Progenitor cell of endocrine pancreas (in vitro differentiated cells): ENCODE measurements around the gene MTFR2. TPM values are rescaled to one million over a fixed set of nuclear protein-coding genes. Genes with fewer than 3 reads are reported as not detected.

Experiments
- DNase-seq: peaks from one replicate; pipeline ENCODE4 v3.0.0; 2021; ENCODE audit warnings: low spot score; ENCODE audit not compliant: unreplicated experiment
- H3K27ac Mint-ChIP-seq: 2 replicates; pipeline ENCODE4 v1.8.0; 2021; ENCODE audit warnings: mild to moderate bottlenecking, moderate library complexity, mixed read lengths
- H3K27me3 Mint-ChIP-seq: 2 replicates; pipeline ENCODE4 v1.8.0; 2021; ENCODE audit warnings: mixed read lengths
- H3K36me3 Mint-ChIP-seq: 2 replicates; pipeline ENCODE4 v1.8.0; 2022; ENCODE audit warnings: mixed read lengths; ENCODE audit not compliant: insufficient read depth
- H3K4me1 Mint-ChIP-seq: 2 replicates; pipeline ENCODE4 v1.8.0; 2021; ENCODE audit warnings: low read depth, mixed read lengths
- H3K4me3 Mint-ChIP-seq: 2 replicates; pipeline ENCODE4 v1.8.0; 2021; ENCODE audit warnings: low read depth, mild to moderate bottlenecking, moderate library complexity, mixed read lengths
- H3K9me3 Mint-ChIP-seq: 2 replicates; pipeline ENCODE4 v1.8.0; 2021; ENCODE audit warnings: low read depth, mixed read lengths
- total RNA-seq: library from RNA; stranded (reverse); gene quantifications from 2 replicates; pipeline ENCODE4 v1.2.1, GENCODE V29; 2021
- TF ChIP-seq, protein P1 (sequence below): fragments of 200-600 bp; sonication (generic); IDR thresholded peaks from one replicate; pipeline ENCODE4 v1.5.0; 2021; ENCODE audit warnings: antibody characterized with exemption, mild to moderate bottlenecking; ENCODE audit not compliant: unreplicated experiment

The MTFR2 gene
- total RNA-seq, 1 donor from 2014 or later, result 3.8 TPM

GRCh38 chr6:136289327-136289578 is 39.1 kb upstream of the MTFR2 start:
- H3K27me3 Mint-ChIP-seq, result no peaks in the 10 kb centered on the region
- H3K4me3 Mint-ChIP-seq, result peak overlapping the region; percentile 91
- H3K27ac Mint-ChIP-seq, result peak overlapping the region; percentile 100
- TF ChIP-seq, protein P1, sequence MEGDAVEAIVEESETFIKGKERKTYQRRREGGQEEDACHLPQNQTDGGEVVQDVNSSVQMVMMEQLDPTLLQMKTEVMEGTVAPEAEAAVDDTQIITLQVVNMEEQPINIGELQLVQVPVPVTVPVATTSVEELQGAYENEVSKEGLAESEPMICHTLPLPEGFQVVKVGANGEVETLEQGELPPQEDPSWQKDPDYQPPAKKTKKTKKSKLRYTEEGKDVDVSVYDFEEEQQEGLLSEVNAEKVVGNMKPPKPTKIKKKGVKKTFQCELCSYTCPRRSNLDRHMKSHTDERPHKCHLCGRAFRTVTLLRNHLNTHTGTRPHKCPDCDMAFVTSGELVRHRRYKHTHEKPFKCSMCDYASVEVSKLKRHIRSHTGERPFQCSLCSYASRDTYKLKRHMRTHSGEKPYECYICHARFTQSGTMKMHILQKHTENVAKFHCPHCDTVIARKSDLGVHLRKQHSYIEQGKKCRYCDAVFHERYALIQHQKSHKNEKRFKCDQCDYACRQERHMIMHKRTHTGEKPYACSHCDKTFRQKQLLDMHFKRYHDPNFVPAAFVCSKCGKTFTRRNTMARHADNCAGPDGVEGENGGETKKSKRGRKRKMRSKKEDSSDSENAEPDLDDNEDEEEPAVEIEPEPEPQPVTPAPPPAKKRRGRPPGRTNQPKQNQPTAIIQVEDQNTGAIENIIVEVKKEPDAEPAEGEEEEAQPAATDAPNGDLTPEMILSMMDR, result no peak
- DNase-seq, result peak; percentile 86
- H3K9me3 Mint-ChIP-seq, result no peaks in the 10 kb centered on the region
- H3K36me3 Mint-ChIP-seq, result peaks cover 6% of the 10 kb centered on the region
- H3K4me1 Mint-ChIP-seq, result peaks cover 37% of the 10 kb centered on the region

- TF ChIP-seq, protein P1, result peak; percentile 48
- peak overlapping the region; percentile 91 for H3K4me3 Mint-ChIP-seq
- DNase-seq, result peak; percentile 24
- H3K4me1 Mint-ChIP-seq, result peaks cover 39% of the 10 kb centered on the region
- no peaks in the 10 kb centered on the region for H3K9me3 Mint-ChIP-seq
- no peaks in the 10 kb centered on the region for H3K27me3 Mint-ChIP-seq
- peaks cover 6% of the 10 kb centered on the region for H3K36me3 Mint-ChIP-seq
- peak overlapping the region; percentile 100 for H3K27ac Mint-ChIP-seq
Observed at GRCh38 chr6:136288566-136289326, 38.6 kb upstream of the MTFR2 start.

DNA sequence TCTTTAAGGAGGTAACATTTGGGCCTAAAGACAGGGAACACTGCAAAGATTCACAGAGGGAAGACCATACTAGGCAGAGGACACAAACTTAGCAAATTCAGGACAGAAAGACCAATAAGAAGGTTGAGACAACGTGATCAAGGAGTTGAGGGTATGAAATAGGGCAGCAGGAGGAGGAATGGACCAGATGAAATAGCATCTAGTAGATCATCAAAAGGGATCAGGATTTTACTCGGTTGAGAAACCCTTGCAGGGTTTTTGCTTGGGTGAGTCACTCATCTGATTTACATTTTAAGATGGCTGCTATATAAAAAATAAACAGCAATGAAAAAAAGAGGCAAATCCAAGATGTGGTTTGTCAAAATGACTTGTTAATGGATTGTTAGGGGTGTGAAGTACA is 34.8 kb upstream of the MTFR2 start:
- Mint-ChIP-seq H3K4me1 (peaks cover 54% of the 10 kb centered on the region), H3K9me3 (no peaks in the 10 kb centered on the region), H3K27ac (peak overlapping the region; percentile 59), H3K36me3 (peaks cover 13% of the 10 kb centered on the region), H3K27me3 (no peaks in the 10 kb centered on the region), H3K4me3 (peak overlapping the region; percentile 3)
- no peak for DNase-seq
- TF ChIP-seq, protein P1, result no peak

DNA sequence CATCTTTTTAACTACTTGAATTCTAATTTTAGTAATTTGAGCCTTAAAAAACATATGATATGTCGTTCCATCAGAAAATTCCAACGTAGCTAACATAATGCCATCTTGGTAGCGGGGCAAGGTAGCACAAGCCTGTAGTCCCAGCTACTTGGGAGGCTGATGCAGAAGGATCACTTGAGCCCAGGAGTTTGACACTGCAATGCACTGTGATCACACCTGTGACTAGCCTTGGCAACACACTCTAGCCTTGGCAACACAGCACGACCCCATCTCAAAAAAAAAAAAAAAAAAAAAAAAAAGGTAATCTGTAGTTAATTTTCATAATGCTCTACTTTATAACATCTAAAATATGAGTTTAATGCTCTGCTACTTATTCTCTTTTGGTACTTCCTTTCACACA is 32.8 kb upstream of the MTFR2 start:
- H3K4me1 Mint-ChIP-seq, result peaks cover 47% of the 10 kb centered on the region
- H3K4me3 Mint-ChIP-seq, result no peak overlapping the region
- TF ChIP-seq, protein P1, result no peak
- H3K36me3 Mint-ChIP-seq, result peaks cover 17% of the 10 kb centered on the region
- H3K27ac Mint-ChIP-seq, result no peak overlapping the region
- H3K27me3 Mint-ChIP-seq, result no peaks in the 10 kb centered on the region
- H3K9me3 Mint-ChIP-seq, result no peaks in the 10 kb centered on the region
- no peak for DNase-seq

- no peak for DNase-seq
- peaks cover 21% of the 10 kb centered on the region for H3K36me3 Mint-ChIP-seq
- H3K4me3 Mint-ChIP-seq, result no peak overlapping the region
- H3K27me3 Mint-ChIP-seq, result no peaks in the 10 kb centered on the region
- peak overlapping the region; percentile 66 for H3K27ac Mint-ChIP-seq
- H3K9me3 Mint-ChIP-seq, result no peaks in the 10 kb centered on the region
- TF ChIP-seq, protein P1, result no peak
- peaks cover 35% of the 10 kb centered on the region for H3K4me1 Mint-ChIP-seq
Observed at GRCh38 chr6:136280032-136280609, 30.0 kb upstream of the MTFR2 start.
